HG03095 (cell line): Measurements from ENCODE around the gene ERCC1.

ENCODE experiments used
- ATAC-seq: cut with Tn5 transposase; IDR thresholded peaks from one replicate; pipeline ENCODE4 v1.9.1; 2021; ENCODE audit warnings: moderate library complexity; ENCODE audit not compliant: unreplicated experiment

The ERCC1 gene

GRCh38 chr19:45406226-45407090, 17.3 kb downstream of the ERCC1 start, which contains the start of gene POLR1G:
TSS of gene POLR1G (plus strand) at chr19:45406644. CDS start at chr19:45406697, 53 bp downstream.
- ATAC-seq, result peak; percentile 58

- ATAC-seq, result peak; percentile 36
Observed at GRCh38 chr19:45405435-45406225, 18.1 kb downstream of the ERCC1 start.

GRCh38 chr19:45404557-45405434, 18.9 kb downstream of the ERCC1 start, which contains the start of gene PPP1R13L:
TSS of gene PPP1R13L (minus strand) at chr19:45405069. CDS start at chr19:45398318, 6,751 bp downstream.
- no peak for ATAC-seq

GRCh38 chr19:45403781-45404556, 19.7 kb downstream of the ERCC1 start:
- no peak for ATAC-seq

GRCh38 chr19:45403272-45403671, 20.4 kb downstream of the ERCC1 start:
- no peak for ATAC-seq

GRCh38 chr19:45402298-45403061, 21.2 kb downstream of the ERCC1 start:
- ATAC-seq, result no peak

- no peak for ATAC-seq
Observed at GRCh38 chr19:45401815-45402214, 21.9 kb downstream of the ERCC1 start.

GRCh38 chr19:45400192-45400591, 23.5 kb downstream of the ERCC1 start:
- no peak for ATAC-seq

GRCh38 chr19:45395821-45396617, 27.7 kb downstream of the ERCC1 start:
- ATAC-seq, result no peak

- no peak for ATAC-seq
Observed at GRCh38 chr19:45391871-45392665, 31.6 kb downstream of the ERCC1 start.

GRCh38 chr19:45391346-45391745, 32.4 kb downstream of the ERCC1 start:
- no peak for ATAC-seq

GRCh38 chr19:45385392-45386221, 38.1 kb downstream of the ERCC1 start:
- no peak for ATAC-seq

- no peak for ATAC-seq
Observed at GRCh38 chr19:45382426-45382825, 41.3 kb downstream of the ERCC1 start.

- ATAC-seq, result no peak
Observed at GRCh38 chr19:45380107-45380506, 43.6 kb downstream of the ERCC1 start.

GRCh38 chr19:45376045-45376724, 47.5 kb downstream of the ERCC1 start:
- ATAC-seq, result no peak
